Pons (tissue), 1 donor: ENCODE measurements around the gene JSRP1.
A peak's percentile ranks its signal among the peaks of the same experiment; 100 is the strongest.

Experiments used
- DNase-seq: peaks from one replicate; pipeline ENCODE4 v3.0.0-alpha.2; 2016; ENCODE audit warnings: low spot score

JSRP1 gene, protein sequence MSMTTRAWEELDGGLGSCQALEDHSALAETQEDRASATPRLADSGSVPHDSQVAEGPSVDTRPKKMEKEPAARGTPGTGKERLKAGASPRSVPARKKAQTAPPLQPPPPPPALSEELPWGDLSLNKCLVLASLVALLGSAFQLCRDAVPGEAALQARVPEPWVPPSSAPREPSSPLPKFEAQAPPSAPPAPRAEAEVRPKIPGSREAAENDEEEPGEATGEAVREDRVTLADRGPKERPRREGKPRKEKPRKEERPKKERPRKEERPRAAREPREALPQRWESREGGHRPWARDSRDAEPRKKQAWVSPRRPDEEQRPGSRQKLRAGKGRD

GRCh38 chr19:2255982-2256685 lies at the start of gene JSRP1:
Gene JSRP1 (minus strand): TSS chr19:2256417. CDS start chr19:2255314, 1,103 bp downstream.
- no peak for DNase-seq

- DNase-seq: no peak
These were observed 49.4 kb upstream of the JSRP1 start for GRCh38 chr19:2305452-2306280.

DNA sequence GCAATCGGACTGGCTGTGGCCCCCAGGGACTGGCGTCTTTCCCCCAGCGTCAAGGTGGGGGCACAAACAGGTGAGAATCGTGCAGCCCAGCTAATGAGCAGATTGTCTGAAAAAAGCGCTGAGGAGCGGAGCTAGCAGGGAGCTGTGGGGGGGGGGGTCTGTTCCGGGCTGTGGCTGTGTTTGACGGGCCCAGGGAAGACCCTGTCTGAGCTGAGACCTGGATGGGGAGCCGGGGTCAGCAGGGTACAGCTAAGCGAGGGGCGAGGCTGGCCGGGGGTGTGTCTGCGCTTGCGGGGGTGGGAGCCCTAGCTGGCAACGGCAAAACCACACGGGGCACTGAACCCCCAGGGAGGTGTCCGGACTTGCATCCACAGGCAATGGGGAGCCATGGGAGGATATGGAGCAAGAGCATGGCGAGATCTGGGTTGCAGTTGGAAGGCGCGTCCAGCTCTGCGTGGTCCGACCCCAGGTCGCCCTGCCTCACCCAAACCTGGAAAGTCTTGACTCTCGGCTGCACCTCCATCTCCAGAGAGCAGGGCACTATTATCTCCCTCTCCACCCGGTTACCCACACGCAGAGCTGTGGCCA lies 47.1 kb upstream of the JSRP1 start:
- no peak for DNase-seq

DNA sequence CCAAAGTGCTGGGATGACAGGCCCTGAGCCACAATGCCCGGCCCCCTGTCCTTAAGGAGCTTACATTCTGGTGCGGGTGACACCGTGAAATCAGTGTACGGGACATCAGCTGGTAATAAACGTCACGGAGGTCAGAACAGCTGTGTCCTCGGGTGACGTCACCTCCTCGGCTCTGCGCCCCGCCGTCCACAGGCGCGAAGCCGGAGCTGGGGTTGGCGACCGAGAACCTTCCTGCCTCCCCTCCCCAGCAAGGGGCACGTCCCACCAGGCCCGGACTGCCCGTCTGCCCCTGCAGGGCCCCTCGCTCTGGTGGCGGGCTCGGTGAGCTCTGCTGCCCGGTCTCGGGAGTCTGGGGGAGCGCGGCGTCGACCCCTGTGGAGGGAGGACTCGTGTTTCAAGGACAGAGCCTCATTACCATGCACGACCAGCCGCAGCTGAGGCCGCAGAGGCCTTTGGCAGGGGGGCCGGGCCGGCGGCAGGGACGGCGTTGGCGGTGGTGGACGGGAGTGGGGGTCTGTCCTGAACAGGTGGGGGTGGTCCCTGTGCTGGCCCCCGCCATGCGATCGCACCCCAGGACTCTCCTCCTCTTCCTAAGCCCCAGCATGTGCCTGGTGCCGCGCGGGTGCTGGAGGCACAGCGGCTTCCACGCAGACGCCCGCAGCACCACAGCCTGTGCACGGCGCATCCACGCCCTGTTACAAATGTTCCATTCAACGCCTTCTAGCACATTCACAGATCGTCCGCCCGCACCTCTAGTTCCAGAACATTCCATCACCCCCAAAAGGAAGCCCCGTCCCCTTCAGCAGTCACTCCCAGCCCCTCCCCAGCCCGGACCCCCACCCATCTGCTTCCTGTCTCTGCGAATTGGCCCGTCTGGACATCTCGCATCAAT lies 46.3 kb upstream of the JSRP1 start:
- no peak for DNase-seq

GRCh38 chr19:2300533-2300932 lies 44.3 kb upstream of the JSRP1 start:
- DNase-seq: no peak

DNA sequence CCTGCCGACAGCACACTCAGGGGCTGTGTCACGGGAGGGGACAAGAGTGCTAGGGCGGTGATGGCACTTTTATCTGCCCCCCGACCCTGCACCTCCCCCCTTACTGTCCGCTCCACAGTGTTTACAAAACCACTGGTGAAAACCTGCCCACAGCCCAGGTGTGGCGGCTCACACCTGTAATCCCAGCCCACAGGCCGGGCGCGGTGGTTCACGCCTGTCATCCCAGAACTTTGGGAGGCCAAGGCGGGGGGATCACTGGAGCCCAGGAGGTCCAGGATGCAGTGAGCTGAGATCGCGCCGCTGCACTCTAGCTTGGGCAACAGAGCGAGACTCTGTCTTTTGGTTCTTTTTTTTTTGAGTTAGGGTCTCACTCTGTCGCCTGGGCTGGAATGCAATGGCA lies 39.9 kb upstream of the JSRP1 start:
- DNase-seq: no peak

DNA sequence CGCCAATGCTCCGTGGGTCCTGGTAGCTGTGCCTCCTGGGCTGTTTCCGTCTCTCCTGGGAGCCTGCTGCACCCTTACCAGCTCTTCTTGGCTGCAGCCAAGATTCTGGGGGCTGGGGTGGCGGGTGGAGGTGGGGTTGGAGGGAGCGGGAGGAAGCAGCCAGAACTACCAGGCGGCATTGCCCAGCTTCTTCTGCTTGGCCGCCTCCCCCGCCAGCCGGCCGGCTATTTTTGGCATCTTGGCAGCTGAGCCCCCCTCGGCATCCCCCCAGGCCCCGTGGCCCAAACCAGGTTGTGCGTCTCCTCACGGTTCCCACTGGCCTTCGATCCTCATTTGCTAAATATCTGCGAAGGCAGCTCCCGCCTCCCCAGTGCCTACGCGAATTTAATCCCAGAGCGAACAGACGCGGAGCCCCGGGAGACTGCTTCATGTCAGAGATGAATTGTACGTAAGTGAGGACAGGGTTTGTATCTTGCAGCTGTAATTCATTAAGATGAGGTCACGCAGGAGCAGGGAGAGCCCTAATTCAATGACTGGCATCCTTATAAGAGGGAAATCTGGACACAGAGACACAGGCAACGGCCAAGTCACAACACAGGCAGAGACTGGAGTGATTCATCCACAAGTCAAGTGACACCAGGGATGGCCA lies 38.6 kb upstream of the JSRP1 start:
- peak; percentile 78 for DNase-seq

- DNase-seq: no peak
These were observed 35.1 kb upstream of the JSRP1 start for GRCh38 chr19:2291185-2291751.

GRCh38 chr19:2290441-2291184 lies 34.4 kb upstream of the JSRP1 start:
- no peak for DNase-seq

DNA sequence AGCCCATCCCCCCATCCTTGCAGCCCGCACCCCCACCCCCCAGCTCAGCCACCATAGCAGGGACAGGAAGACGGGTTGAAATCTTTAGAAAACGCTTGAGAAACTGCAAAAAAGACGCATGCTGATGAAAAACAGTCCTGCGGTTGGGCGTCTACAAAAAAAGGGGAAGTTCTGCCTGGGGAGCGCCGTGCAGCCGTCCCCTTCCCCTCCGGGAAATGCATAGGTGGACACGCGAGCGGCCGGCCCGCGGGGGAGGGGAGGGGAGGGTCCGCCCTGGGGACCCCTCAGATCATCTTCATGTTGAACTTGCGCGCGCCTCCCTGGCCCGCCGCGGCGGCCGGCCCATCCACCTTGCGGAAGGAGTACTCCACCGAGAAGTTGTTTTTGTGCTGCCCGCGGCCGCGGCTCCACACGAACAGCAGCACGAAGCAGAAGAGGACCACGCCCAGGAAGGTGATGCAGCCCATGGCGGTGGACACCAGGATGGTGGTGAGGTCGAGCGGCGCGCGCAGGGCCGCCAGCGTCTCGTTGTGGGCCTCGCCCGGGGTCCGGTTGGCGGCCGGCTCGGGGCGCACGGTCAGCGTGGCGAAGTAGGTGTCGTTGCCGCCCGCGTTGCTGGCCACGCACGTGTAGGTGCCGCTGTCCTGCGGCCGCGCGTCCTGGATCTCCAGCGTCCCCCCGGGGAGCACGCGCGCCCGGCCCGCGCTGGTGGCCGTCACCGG lies 33.7 kb upstream of the JSRP1 start:
- DNase-seq: no peak

- no peak for DNase-seq
These were observed 32.8 kb upstream of the JSRP1 start for GRCh38 chr19:2288818-2289713.

GRCh38 chr19:2288338-2288817 lies 32.2 kb upstream of the JSRP1 start:
- DNase-seq: no peak

- DNase-seq: no peak
These were observed 31.5 kb upstream of the JSRP1 start for GRCh38 chr19:2287585-2288337.

DNA sequence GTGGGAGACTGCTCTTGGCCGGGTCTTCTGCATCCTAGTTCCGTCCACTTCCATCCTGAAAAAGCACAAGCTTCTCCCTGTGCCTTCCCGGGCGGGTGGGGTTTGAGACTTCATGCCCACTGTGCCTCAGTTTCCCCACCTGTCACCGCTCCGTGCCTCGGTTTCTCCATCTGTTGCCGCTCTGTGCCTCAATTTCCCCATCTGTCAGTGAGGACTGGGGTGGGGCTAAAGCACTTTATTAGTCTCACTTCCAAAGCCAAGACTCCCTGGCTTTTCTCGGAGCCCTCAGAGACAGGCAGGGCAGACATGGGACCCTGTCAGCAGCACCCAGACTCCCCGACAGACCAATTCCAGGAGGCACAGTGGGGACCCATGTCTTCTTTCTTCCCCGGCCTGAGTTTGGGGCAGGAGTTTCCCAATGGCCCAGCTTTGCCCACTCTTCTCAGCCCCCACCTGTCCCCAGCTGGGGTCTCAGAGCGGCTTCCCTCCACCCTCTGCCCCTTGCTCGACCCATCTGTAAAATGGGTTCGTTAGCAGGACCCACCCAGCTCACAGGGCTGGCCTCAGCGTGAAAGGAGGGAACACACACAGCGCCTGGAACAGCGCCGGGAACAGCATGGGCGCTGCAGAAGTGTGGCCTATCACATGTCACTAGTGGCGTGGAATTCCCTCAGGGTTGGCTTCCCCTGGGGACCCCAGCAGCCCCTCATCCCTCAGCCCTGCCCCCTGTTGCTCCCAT lies 30.4 kb upstream of the JSRP1 start:
- no peak for DNase-seq

DNA sequence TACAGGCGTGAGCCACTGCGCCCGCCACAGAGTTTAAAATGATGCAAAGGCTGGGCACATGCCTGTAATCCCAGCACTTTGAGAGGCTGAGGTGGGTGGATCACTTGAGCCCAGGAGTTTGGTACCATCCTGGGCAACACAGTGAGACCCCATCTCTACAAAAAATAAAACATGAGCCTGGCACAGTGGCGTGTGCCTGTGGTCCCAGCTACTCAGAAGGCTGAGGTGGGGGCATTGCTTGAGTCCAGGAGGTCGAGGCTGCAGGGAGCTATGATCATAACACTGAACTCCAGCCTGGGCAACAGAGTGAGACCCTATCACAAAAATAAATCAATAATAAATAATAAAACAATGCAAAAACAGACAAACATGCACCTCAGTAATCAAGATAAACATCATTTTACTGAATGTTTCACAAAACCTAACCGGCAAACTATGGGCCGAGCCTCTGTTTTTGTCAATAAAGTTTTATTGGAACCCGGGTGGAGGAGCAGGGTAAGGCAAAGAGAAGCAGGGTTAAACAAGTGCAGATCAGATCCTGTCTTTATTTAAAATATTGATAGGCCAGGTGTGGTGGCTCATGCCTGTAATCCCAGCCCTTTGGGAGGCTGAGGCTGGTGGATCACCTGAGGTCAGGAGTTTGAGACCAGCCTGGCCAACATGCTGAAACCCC lies 27.8 kb upstream of the JSRP1 start:
- no peak for DNase-seq

- DNase-seq: no peak
These were observed 26.6 kb upstream of the JSRP1 start for GRCh38 chr19:2282862-2283237.
